NK-92 treated with Interleukin-12 subunit alpha and Interleukin-12 subunit beta, amount 100 ng/mL, for 24 hours (cell line): ENCODE results near the gene MRPL14.

Experiments used
- DNase-seq: peaks from one replicate; lab custom pipeline; 2025; lab: John Stamatoyannopoulos, UW

The MRPL14 gene

GRCh38 chr6:44127186-44128019 lies at the start of gene MRPL14, which contains the start of gene TMEM63B:
Gene MRPL14, minus strand, starts transcription at chr6:44127452. Its CDS starts 10,841 bp downstream, at chr6:44116611.
Gene TMEM63B, plus strand, starts transcription at chr6:44127554. Its CDS starts 7,031 bp downstream, at chr6:44134585.
- DNase-seq: peak; percentile 83

- no peak for DNase-seq
Measured at GRCh38 chr6:44176130-44176761, 49.0 kb upstream of the MRPL14 start.

- peak; percentile 54 for DNase-seq
Measured at GRCh38 chr6:44172731-44173500, 45.7 kb upstream of the MRPL14 start.

- DNase-seq: no peak
Measured at GRCh38 chr6:44171899-44172546, 44.8 kb upstream of the MRPL14 start.

- DNase-seq: no peak
Measured at GRCh38 chr6:44169886-44170570, 42.8 kb upstream of the MRPL14 start.

DNA sequence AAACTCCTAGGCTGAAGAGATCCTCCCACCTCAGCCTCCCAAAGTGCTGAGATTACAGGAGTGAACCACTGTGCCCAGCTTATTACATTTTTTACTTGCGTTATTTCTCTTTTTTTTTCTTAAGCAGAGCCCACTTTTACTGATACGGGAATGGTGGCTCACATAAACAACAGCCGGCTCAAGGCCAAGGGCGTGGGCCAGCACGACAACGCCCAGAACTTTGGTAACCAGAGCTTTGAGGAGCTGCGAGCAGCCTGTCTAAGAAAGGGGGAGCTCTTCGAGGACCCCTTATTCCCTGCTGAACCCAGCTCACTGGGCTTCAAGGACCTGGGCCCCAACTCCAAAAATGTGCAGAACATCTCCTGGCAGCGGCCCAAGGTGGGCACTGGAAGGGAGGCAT lies 41.9 kb upstream of the MRPL14 start:
- no peak for DNase-seq

DNA sequence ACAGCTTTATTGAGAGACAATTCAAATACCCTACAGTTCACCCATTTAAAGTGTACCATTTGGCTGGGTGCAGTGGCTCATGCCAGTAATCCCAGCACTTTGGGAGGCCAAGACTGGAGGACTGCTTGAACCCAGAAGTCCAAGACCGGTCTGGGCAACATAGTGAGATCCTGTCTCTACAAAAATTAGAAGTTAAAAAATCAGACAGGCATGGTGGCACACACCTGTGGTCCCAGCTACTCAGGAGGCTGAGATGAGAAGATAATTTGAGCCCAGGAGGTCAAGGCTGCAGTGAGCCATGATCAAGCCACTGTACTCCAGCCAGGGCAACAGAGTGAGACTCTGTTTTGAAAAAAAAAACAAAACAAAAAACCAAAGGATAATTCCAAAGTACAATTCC lies 40.3 kb upstream of the MRPL14 start:
- no peak for DNase-seq

- no peak for DNase-seq
Measured at GRCh38 chr6:44166591-44167184, 39.4 kb upstream of the MRPL14 start.

DNA sequence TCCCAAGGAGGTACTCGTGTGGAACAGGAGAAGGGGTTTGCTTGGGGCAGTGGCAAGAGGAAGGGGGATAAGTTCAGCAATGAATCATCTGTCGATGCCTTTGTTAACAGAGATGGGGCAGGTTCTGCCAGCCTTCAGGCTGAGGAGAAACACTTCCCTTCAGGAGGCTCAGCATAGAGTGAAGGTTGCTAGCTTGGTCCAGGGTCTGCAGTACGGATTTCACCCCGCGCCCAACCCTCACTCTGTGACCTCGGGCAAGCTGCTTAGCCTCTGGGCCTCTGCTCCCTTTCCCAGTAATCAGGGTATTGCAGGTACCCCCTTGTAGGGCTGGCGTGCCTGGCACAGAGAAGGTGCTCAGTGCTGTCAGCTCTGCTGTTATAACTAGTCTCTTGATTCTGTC lies 38.9 kb upstream of the MRPL14 start:
- no peak for DNase-seq

GRCh38 chr6:44162876-44163625 lies 35.8 kb upstream of the MRPL14 start:
- no peak for DNase-seq

DNA sequence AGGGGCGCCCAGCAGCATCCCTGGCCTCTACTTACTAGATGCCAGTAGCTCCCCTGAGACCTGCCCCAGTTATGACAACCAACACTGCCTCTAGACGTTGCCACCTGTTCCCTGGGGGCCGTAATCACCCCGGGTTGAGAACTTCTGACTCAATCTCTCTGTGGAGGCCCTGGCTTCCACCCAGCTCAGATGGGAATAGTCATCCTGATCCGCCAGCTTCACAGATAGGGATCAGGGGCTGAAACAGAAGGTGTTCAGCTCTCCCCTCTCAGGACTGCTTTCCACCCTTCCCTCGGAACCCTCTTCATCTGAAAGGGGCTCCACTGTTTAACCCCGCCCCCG lies 34.7 kb upstream of the MRPL14 start:
- no peak for DNase-seq

GRCh38 chr6:44158770-44159228 lies 31.5 kb upstream of the MRPL14 start, which contains the start of gene CAPN11:
Gene CAPN11, plus strand, starts transcription at chr6:44158820. Its CDS starts 29 bp downstream, at chr6:44158849.
- DNase-seq: no peak

- no peak for DNase-seq
Measured at GRCh38 chr6:44157152-44157521, 29.9 kb upstream of the MRPL14 start.

- no peak for DNase-seq
Measured at GRCh38 chr6:44156494-44157151, 29.4 kb upstream of the MRPL14 start.

- no peak for DNase-seq
Measured at GRCh38 chr6:44154067-44154466, 26.8 kb upstream of the MRPL14 start.

- no peak for DNase-seq
Measured at GRCh38 chr6:44152533-44152932, 25.3 kb upstream of the MRPL14 start.

DNA sequence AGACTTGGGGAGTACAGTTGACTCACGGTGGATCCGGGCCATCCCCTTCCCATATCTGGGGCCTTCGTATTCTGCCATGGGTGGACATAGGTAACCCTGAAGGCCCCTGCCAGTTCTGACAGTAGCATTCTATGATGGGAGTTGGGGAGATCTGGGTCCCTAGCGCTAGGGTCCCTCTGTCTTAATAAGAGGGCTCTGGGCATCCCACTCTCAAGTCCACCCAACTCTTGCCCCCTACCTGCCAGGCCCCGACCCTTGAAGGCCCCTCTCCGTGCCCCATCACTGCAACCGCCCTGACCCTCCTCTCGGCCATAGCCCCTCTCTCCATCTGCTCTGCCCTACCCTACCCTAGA lies 24.8 kb upstream of the MRPL14 start:
- DNase-seq: no peak

DNA sequence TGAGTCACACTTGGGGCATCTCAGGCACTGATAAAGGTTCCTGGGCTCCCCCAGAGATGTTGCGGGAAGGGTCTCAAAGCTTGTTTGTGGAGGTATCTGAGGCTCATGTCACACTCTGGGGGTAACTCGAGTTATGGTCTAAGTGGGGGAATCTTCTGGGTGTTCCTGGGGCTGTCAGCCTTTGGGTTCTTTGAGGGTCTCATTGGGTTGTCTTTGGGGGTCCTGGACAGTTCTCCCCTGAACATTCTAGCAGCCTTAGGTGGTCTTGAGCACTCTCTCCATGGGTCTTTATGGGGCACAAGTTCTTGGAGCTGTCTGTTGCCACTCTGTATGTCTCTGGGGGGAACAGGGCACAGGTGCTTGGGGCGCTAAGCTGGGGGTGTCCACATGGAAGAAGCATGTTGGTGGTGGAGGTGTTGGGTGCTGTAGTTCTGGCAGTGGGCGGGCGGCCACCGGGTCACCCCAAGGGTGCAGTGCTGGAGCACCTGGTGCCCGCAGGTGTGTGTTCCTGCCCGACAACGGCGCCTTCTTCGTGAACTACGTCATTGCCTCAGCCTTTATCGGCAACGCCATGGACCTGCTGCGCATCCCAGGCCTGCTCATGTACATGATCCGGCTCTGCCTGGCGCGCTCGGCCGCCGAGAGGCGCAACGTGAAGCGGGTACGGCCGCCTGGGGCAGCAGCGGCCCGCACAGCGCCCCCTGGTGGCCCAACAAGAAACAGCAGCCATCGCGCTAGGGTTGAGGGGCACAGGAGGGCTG lies 24.3 kb upstream of the MRPL14 start:
- DNase-seq: peak; percentile 33

DNA sequence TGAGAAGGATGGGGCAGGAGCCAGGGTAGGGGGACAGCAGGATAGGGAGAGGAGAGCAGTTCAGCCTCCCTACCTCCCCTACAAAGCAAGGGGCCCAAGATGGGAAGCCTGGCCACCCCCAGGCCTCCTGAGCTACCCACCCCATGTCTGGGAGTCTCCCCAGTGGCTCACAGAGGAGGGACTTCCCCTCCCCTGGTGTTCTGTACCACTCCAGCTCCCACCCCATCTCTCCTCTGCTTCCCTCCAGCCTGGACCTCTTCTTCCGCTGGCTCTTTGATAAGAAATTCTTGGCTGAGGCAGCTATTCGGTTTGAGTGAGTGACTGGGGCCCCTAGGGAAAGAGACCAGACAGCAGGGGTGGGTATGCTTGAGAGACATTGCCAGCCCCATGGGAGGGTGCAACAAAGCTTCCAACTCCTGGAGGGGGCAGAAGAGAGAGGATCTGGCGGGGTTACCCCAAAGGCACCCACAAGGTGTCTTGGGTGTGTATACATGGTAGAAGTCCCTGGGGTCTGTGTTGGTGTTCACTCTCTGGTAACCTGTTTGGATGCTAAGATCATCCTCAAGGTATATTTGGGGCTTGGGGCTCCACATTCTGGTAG lies 23.2 kb upstream of the MRPL14 start:
- DNase-seq: no peak
